Aorta (tissue), 5 donors: ENCODE data around the gene IGSF9. TPM values are rescaled to one million over a fixed set of nuclear protein-coding genes. Genes with fewer than 3 reads are reported as not detected.

ENCODE experiments used
- ATAC-seq: fragments of 200-7000 bp; cut with Tn5 transposase; one replicate; pipeline ENCODE4 v1.9.1; 2022; ENCODE audit warnings: moderate library complexity; ENCODE audit not compliant: low FRiP score
- DNase-seq, 2 donors: peaks; one replicate each; pipeline ENCODE4 v3.0.0-alpha.2; 2020
- H3K27ac ChIP-seq, 2 donors: one replicate each; pipeline ENCODE4 v1.5.1; 2013; ENCODE audit warnings: low read length in 2 of 2, mild to moderate bottlenecking in 2 of 2, moderate library complexity in 2 of 2, control low read depth in 1 of 2, inconsistent platforms in 1 of 2, low read depth in 1 of 2
- H3K27me3 ChIP-seq, 2 donors: one replicate each; pipeline ENCODE4 v1.6.1; 2013; ENCODE audit warnings: control low read depth in 1 of 2, low read length in 1 of 2, mild to moderate bottlenecking in 1 of 2, moderate library complexity in 1 of 2; ENCODE audit not compliant: insufficient read depth in 2 of 2, control insufficient read depth in 1 of 2
- H3K36me3 ChIP-seq, 2 donors: one replicate each; pipeline ENCODE4 v1.6.1; 2013; ENCODE audit warnings: control low read depth in 1 of 2, low read length in 1 of 2, mild to moderate bottlenecking in 1 of 2; ENCODE audit not compliant: insufficient read depth in 2 of 2, control insufficient read depth in 1 of 2
- H3K4me1 ChIP-seq, 2 donors: one replicate each; pipeline ENCODE4 v1.6.1; 2013; ENCODE audit warnings: low read length in 2 of 2, control low read depth in 1 of 2, mild to moderate bottlenecking in 1 of 2, moderate library complexity in 1 of 2; ENCODE audit not compliant: insufficient read depth in 2 of 2, control insufficient read depth in 1 of 2
- H3K4me3 ChIP-seq, 2 donors: one replicate each; pipeline ENCODE4 v1.5.1; 2013; ENCODE audit warnings: low read length in 2 of 2, control low read depth in 1 of 2, mild to moderate bottlenecking in 1 of 2
- H3K9me3 ChIP-seq: one replicate; pipeline ENCODE4 v1.6.1; 2013; ENCODE audit warnings: mild to moderate bottlenecking, low read length; ENCODE audit not compliant: control insufficient read depth
- WGBS, 2 donors: extraction: QIAGEN DNeasy Blood & Tissue Kit; methylation state at CpG; one replicate each; pipeline ENCODE4 v1.1.7; 2013; 5-methylcytosine and 5-hydroxymethylcytosine counted together
- intact Hi-C, 2 donors: fragments of 100-400 bp; cut with DNase I; formaldehyde crosslinking; loops; one replicate each; pipeline versions ENCODE4 v1.14.2 to v1.15.0; 2022
- polyA plus RNA-seq, 2 donors: library from polyadenylated mRNA; stranded (reverse); fragments of 200-250 nt; gene quantifications; one replicate each; pipeline ENCODE4 v1.2.3, GENCODE V29; 2013
- total RNA-seq, 2 donors: library from RNA; stranded (reverse); fragmentation: NEBNext Ultra II Directional; extraction: Animal tissue kit (Norgen Biotek cat#: 25700); gene quantifications; one replicate each; pipeline ENCODE4 v1.2.1, GENCODE V29; 2021
- donor health status: healthy with polysubstance abuse.
- donor health status: Bipolar disorder and iron deficiency.
- donor health status: DM: no; HTN: no; CAD: no.
- donor health status: DM: no; HTN: no; CAD: no.
- donor health status: DM: yes; HTN: yes; CAD: no.

Gene IGSF9
- total and polyA plus RNA-seq, 4 donors, result 0.05 to 1.0 (median 0.30) TPM; not detected in 1

DNA sequence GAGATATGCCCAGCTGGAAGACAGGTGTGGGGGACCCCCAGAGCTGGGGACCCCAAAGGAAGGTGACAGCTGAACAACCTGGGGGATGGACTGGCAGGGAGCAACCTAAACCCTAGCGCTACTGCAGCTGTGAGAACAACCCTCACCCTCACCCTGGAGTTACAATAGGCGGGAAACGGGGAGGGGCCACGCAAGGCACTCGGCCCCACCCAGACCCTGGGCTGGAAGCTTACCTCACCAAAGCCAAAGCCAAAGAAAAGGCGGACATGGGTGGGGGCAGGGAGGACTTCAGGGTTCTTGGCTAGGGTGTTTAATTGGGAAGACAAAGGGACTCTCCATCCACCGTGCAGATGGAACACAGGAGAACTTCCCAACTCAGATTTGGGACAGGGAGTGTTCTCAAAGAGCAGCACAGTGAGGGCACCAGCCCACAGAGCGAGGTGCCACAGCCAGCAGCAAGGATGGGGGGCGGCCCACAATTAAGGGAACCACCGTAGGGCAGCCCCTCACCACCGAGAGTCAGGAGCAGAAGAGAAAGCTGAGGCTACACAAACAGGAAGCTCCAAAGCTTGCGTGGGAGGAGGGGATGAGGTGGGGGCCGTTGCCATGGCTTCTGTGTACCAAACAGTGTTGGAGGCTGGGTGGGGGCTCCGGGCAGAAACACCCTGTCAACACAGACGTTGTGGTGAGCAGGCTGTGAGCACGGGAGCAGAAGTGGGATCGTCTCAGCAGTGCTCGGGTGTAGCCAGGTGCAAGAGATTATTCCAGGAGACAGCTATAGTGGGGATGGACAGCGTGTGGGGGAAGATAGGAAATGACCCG, 22.0 kb downstream of the IGSF9 start:
- H3K9me3 ChIP-seq, result no peaks in the 10 kb centered on the region
- WGBS, 2 donors, result 0% methylated on average over 20 of the region's 20 CpGs
- no peaks in the 10 kb centered on the region for H3K27me3 ChIP-seq
- H3K36me3 ChIP-seq, result peaks cover 2 to 8% of the 10 kb centered on the region in 2 donors
- H3K4me3 ChIP-seq, result peak overlapping the region; percentile 66 to 86
- no peaks in the 10 kb centered on the region for H3K4me1 ChIP-seq
- intact Hi-C loops, result loop anchor here in 1 of 2 donors (2.0 to 10.0 kb wide), 3 partner anchors 69 to 291 kb away; partner anchors contain the start of gene IGSF8
- peak; percentile 93 for DNase-seq
- peak; percentile 74 for ATAC-seq
- peak overlapping the region; percentile 85 to 88 for H3K27ac ChIP-seq

DNA sequence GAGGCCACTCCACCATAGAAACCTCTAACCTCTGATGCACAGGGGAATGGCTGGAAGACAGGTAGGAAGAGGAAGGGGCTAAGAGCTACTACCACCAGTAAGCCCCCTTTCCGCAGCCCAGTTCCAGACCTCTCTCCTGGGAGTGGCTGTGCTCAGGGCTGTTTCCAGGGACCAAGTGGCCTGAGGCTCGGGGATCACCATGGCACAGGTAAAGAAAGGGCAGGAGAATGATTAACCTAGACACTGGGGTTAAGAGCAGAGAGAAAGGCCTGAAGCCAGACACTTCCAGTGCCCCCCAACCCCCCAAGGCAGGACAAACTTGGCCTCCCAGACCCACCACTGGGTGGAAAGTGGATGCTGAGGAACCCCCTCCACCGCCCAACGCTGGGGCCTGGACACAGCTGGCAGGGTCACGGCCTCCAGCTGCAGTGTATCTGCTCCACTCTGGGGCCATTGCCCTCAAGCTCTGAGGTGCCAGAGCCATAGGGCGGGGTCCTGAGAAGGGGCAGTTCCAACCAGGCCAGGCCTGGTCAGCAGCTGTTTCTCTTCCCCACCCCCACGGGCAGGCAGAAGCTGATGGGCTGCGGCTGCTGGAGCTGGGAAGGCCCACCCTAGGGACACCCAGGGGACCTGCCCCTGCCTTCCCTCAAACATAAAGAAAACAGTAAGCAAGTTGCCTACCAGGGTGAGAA, 22.8 kb downstream of the IGSF9 start:
- intact Hi-C loops, result loop anchor here in 1 of 2 donors (5.0 to 10.0 kb wide), 2 partner anchors 175 to 292 kb away; partner anchors contain the start of gene IGSF8
- 12 to 13% methylated on average over 8 of the region's 8 CpGs for WGBS, 2 donors
- peak; percentile 78 to 83 for DNase-seq
- Histone ChIP-seq H3K36me3 (peaks cover 4 to 9% of the 10 kb centered on the region in 2 donors), H3K27me3 (no peaks in the 10 kb centered on the region), H3K27ac (peak overlapping the region; percentile 58 to 72), H3K4me3 (peak overlapping the region in 1 of 2 donors; percentile 66), H3K9me3 (no peaks in the 10 kb centered on the region), H3K4me1 (no peaks in the 10 kb centered on the region)
- ATAC-seq, result peak; percentile 3

DNA sequence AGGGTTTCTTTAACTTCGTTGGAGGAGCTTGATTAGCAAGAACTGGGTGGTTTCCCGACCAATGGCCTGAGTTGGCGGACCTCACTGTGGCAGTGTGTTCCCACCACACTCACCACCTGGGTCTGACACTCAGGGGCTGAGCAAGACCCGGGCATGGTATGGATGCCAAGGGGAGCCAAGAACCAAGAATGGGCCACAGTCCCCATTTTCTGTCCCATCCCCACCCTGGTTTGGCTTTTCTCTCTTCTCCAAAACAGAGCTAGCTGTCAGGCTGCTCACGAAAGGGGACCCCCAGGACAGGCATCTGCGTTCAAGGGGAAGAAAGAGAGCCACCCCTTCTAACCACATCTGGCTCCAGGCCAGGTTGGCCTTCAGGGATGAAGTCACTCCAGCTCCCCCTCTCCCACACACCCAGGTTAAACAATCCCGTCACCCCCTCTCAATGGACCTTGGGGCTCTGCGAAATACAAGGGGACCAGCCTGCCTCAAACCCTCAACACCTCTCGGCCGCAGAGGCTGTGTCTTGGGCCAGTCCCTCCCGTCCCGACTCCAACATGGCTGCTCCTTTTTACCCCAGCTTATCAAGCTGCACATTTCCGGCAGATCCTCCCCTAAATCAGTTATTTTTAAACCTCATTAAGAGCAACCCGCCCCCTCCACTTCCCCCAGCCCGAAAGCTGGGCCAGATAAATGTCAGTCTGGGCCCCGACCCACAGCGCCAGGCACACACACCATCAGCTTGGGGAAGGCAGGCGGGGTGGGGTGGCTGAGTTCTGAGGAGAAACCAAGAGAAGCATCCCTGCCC, 23.5 kb downstream of the IGSF9 start:
- ATAC-seq (no peak), DNase-seq (peak in 1 of 2 donors; percentile 80)
- H3K4me3 ChIP-seq, result no peak overlapping the region
- peaks cover 4 to 9% of the 10 kb centered on the region in 2 donors for H3K36me3 ChIP-seq
- H3K27ac ChIP-seq, result peak overlapping the region; percentile 58 to 72
- 16 to 17% methylated on average over 16 to 18 of the region's 18 CpGs for WGBS, 2 donors
- no peaks in the 10 kb centered on the region for H3K9me3 ChIP-seq
- no peaks in the 10 kb centered on the region for H3K27me3 ChIP-seq
- H3K4me1 ChIP-seq, result no peaks in the 10 kb centered on the region
- intact Hi-C loops, result loop anchor here in 1 of 2 donors (5.0 to 10.0 kb wide), 2 partner anchors 175 to 293 kb away; partner anchors contain the start of gene IGSF8

DNA sequence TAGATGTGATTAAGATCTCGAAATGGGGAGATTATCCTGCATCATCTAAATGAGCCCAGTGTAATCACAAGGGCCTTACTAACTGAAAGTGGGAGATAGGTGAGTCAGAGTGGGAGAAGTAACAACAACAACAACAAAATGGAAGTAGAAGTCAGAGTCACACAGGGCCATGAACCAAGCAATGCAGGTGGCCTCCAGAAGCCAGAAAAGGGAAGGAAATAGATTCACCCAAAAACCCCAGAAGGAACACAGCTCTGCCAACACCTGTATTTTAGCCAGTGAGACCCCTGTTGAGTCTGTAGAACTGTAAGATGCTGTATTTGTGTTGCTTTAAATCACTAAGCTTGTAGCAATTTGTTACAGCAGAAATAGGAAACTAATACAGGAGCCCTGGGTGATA, 24.2 kb downstream of the IGSF9 start:
- DNase-seq (no peak), ATAC-seq (no peak)
- WGBS, 2 donors, result 47 to 61% methylated on average over 1 of the region's 1 CpG
- no peak overlapping the region for H3K4me3 ChIP-seq
- intact Hi-C loops, result loop anchor here in 1 of 2 donors (5.0 to 10.0 kb wide), 2 partner anchors 176 to 294 kb away; partner anchors contain the start of gene IGSF8
- no peaks in the 10 kb centered on the region for H3K4me1 ChIP-seq
- no peaks in the 10 kb centered on the region for H3K27me3 ChIP-seq
- H3K9me3 ChIP-seq, result no peaks in the 10 kb centered on the region
- no peak overlapping the region for H3K27ac ChIP-seq
- peaks cover 4 to 9% of the 10 kb centered on the region in 2 donors for H3K36me3 ChIP-seq

DNA sequence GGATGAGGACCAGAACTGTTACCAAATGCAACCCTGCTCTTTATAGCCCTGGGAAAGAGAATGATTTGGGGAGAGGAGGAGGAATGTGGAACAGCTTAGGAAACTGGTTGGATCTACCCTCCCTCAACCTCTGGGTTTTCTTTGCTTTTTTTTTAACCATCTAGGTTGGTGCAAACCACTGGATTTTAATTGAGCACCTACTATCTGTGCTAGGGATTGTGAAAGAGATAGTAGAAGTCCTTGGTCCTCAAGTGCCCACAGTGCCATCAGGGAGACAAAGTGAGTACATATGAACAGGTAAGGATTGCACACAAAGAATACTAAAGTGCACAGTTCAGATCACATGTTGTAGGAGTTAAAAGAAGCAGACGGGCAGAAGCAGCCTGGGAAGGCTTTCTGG, 24.8 kb downstream of the IGSF9 start:
- WGBS, 2 donors, result 54 to 74% methylated on average over 1 of the region's 1 CpG
- peaks cover 0 to 2% of the 10 kb centered on the region in 2 donors for H3K4me1 ChIP-seq

DNA sequence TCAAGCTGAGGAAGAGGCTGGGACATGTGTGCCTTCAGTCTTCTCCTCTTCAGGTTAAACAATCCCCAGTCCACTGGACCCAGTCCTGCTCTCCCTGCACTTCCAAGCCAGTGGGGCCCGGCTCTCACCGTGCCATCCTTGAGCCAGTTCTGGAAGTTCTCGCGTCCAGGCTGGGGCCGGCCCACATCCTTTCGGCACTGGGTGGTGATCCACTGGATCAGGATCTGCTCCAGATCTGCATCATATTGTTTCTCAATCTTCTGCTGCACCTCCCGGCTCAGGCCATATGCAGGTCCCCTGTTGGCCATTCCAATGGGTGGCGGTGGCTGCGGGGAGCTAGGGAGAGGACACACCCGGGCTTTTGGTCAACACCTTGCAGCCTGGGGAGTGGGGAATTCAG, 25.2 kb downstream of the IGSF9 start:
- 78 to 84% methylated on average over 10 of the region's 10 CpGs for WGBS, 2 donors
- peaks cover 0 to 2% of the 10 kb centered on the region in 2 donors for H3K4me1 ChIP-seq
- no peak for ATAC-seq

More for the DNA sequence above, 24.8 kb downstream of the IGSF9 start:
- ATAC-seq (no peak), DNase-seq (no peak)
- Histone ChIP-seq H3K27me3 (no peaks in the 10 kb centered on the region), H3K4me3 (no peak overlapping the region), H3K9me3 (no peaks in the 10 kb centered on the region), H3K27ac (no peak overlapping the region), H3K36me3 (peaks cover 4 to 9% of the 10 kb centered on the region in 2 donors)
- intact Hi-C loops, result loop anchor here in 1 of 2 donors (5.0 to 10.0 kb wide), 2 partner anchors 177 to 294 kb away; partner anchors contain the start of gene IGSF8

DNA sequence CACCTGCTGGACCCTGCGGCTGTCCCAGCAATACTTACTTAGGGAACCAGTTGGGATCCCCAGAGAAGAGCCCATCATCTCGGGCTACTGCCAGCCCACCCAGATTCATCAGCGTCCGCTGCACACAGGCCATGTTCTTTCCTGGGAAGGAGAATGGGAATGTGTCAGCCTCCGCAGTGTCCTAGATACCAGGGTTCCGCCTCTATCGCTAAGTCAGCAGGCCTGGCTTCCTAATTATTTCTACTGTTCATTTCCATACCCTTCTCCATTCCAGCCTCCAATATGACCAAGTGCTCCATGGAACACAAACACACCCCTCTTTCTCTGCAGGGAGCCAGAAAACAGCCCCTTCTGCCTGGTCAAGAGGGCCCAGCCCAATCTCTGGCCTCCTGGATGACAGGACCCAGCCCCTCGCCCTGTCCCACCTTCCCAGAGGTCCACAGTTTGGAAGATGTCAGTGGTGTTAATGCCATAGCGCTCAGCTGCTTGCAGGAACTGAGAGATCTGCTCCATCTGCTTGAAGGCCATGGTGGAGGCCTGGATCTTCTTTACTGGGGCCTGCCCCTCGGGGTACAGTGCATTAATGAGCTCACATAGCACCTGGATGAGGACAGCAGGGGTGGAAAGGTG, 26.1 kb downstream of the IGSF9 start:
- Histone ChIP-seq H3K27ac (peak overlapping the region in 1 of 2 donors; percentile 4), H3K27me3 (no peaks in the 10 kb centered on the region), H3K9me3 (no peaks in the 10 kb centered on the region), H3K4me3 (no peak overlapping the region), H3K36me3 (peaks cover 4 to 9% of the 10 kb centered on the region in 2 donors), H3K4me1 (peaks cover 0 to 2% of the 10 kb centered on the region in 2 donors)
- peak in 1 of 2 donors; percentile 31 for DNase-seq
- WGBS, 2 donors, result 88 to 97% methylated on average over 10 of the region's 10 CpGs
- intact Hi-C loops, result no loop called here
- ATAC-seq, result no peak

More for the DNA sequence above, 25.2 kb downstream of the IGSF9 start:
- Histone ChIP-seq H3K9me3 (no peaks in the 10 kb centered on the region), H3K27ac (no peak overlapping the region), H3K4me3 (no peak overlapping the region), H3K27me3 (no peaks in the 10 kb centered on the region), H3K36me3 (peaks cover 4 to 9% of the 10 kb centered on the region in 2 donors)
- intact Hi-C loops, result loop anchor here in 1 of 2 donors (5.0 to 10.0 kb wide), 2 partner anchors 177 to 295 kb away; partner anchors contain the start of gene IGSF8
- DNase-seq, result peak in 1 of 2 donors; percentile 50
